Uterus (tissue), 4 donors: ENCODE results near the gene NR1H4. TPM values are rescaled to one million over a fixed set of nuclear protein-coding genes. Genes with fewer than 3 reads are reported as not detected.

ENCODE experiments used
- DNase-seq, 2 donors: peaks; one replicate each; pipeline ENCODE4 v3.0.0-alpha.2; 2019 to 2020
- H3K27ac ChIP-seq, 2 donors: fragments of 200-600 bp; sonication (generic); 1 replicate in 1 of 2; 2 replicates in 1 of 2; pipeline ENCODE4 v1.5.1; 2016 to 2018
- H3K27me3 ChIP-seq, 2 donors: fragments of 200-600 bp; sonication (generic); one replicate each; pipeline ENCODE4 v1.5.1; 2018 to 2019; ENCODE audit warnings: control low read depth in 1 of 2
- H3K36me3 ChIP-seq, 2 donors: fragments of 200-600 bp; sonication (generic); one replicate each; pipeline ENCODE4 v1.5.1; 2019; ENCODE audit warnings: control low read depth in 1 of 2
- H3K4me1 ChIP-seq, 2 donors: fragments of 200-600 bp; sonication (generic); one replicate each; pipeline ENCODE4 v1.5.1; 2018 to 2019; ENCODE audit warnings: control low read depth in 1 of 2
- H3K4me3 ChIP-seq, 2 donors: fragments of 200-600 bp; sonication (generic); 1 replicate in 1 of 2; 2 replicates in 1 of 2; pipeline ENCODE4 v1.5.1; 2018 to 2019; ENCODE audit warnings: mild to moderate bottlenecking in 1 of 2
- H3K9me3 ChIP-seq, 2 donors: fragments of 200-600 bp; sonication (generic); one replicate each; pipeline ENCODE4 v1.5.1; 2019; ENCODE audit warnings: control low read depth in 1 of 2
- POLR2A ChIP-seq, 2 donors: fragments of 450-650 bp; IDR thresholded peaks; one replicate each; pipeline ENCODE4 v1.6.1; 2016; ENCODE audit warnings: antibody characterized with exemption in 2 of 2, mild to moderate bottlenecking in 1 of 2, moderate library complexity in 1 of 2
- intact Hi-C: fragments of 100-400 bp; cut with DNase I; formaldehyde crosslinking; loops from one replicate; pipeline ENCODE4 v1.15.1; 2023; ENCODE audit warnings: low total_unique reads
- total RNA-seq, 4 donors: library from RNA; depleted of rRNA in 3 of 4; stranded (reverse); fragments of >200 nt in 3 of 4; gene quantifications; one replicate each; pipeline versions ENCODE4 v1.1.0 to v1.2.4, GENCODE V29; 2014 to 2023
- TF ChIP-seq, protein P1 (sequence below), 4 experiments: fragments of 200-600 bp in 2 of 4; fragments of 450-650 bp in 2 of 4; sonication (generic) in 2 of 4; IDR thresholded peaks; one replicate each; pipeline ENCODE4 v1.5.1; 2016 to 2019; ENCODE audit warnings: antibody characterized with exemption in 4 of 4, mild to moderate bottlenecking in 2 of 4, moderate library complexity in 1 of 4
- donor health status: DM: yes; HTN: yes; CAD: no.

Gene NR1H4
- total RNA-seq, 4 donors from 2014 or later: 0.35 TPM; not detected in 3

DNA sequence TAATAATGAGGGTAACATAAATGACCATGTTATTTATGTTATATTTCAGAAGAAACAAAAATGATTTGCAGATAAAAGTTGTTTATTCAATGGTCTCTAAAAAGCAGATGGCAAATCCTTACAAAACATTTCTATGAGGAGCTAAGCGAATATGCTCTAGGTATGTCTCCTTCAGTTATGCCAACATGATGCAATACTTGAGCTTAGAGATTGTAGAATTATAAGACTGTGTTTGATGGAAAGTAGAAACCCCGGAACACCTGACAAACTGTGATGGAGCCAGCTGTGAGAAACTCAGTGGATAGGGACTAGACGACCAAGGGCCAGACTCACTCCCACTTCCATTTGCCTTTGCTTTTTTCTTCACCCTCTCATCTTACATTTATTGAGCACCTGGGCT, 17.8 kb upstream of the NR1H4 start:
- Histone ChIP-seq H3K27me3 (no peaks in the 10 kb centered on the region), H3K9me3 (no peaks in the 10 kb centered on the region), H3K36me3 (no peaks in the 10 kb centered on the region), H3K4me3 (no peak overlapping the region), H3K27ac (no peak overlapping the region), H3K4me1 (no peaks in the 10 kb centered on the region)
- DNase-seq: no peak
- intact Hi-C loops: no loop called here
- TF ChIP-seq, protein P1, sequence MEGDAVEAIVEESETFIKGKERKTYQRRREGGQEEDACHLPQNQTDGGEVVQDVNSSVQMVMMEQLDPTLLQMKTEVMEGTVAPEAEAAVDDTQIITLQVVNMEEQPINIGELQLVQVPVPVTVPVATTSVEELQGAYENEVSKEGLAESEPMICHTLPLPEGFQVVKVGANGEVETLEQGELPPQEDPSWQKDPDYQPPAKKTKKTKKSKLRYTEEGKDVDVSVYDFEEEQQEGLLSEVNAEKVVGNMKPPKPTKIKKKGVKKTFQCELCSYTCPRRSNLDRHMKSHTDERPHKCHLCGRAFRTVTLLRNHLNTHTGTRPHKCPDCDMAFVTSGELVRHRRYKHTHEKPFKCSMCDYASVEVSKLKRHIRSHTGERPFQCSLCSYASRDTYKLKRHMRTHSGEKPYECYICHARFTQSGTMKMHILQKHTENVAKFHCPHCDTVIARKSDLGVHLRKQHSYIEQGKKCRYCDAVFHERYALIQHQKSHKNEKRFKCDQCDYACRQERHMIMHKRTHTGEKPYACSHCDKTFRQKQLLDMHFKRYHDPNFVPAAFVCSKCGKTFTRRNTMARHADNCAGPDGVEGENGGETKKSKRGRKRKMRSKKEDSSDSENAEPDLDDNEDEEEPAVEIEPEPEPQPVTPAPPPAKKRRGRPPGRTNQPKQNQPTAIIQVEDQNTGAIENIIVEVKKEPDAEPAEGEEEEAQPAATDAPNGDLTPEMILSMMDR (IDR thresholded peaks at IDR 0.05): no peak
- no peak for TF ChIP-seq POLR2A (IDR thresholded peaks at IDR 0.05)

GRCh38 chr12:100458191-100458590, 15.5 kb upstream of the NR1H4 start:
- intact Hi-C loops: no loop called here
- H3K9me3 ChIP-seq: no peaks in the 10 kb centered on the region

GRCh38 chr12:100460702-100461101, 13.0 kb upstream of the NR1H4 start:
- no peak overlapping the region for H3K27ac ChIP-seq
- H3K36me3 ChIP-seq: no peaks in the 10 kb centered on the region
- H3K4me1 ChIP-seq: no peaks in the 10 kb centered on the region
- H3K9me3 ChIP-seq: no peaks in the 10 kb centered on the region
- no peak for DNase-seq
- H3K4me3 ChIP-seq: no peak overlapping the region
- intact Hi-C loops: no loop called here
- H3K27me3 ChIP-seq: no peaks in the 10 kb centered on the region
- TF ChIP-seq, protein P1 (IDR thresholded peaks at IDR 0.05): no peak
- no peak for TF ChIP-seq POLR2A (IDR thresholded peaks at IDR 0.05)

More at GRCh38 chr12:100458191-100458590, 15.5 kb upstream of the NR1H4 start:
- Histone ChIP-seq H3K4me3 (no peak overlapping the region), H3K27me3 (no peaks in the 10 kb centered on the region), H3K36me3 (no peaks in the 10 kb centered on the region), H3K27ac (no peak overlapping the region), H3K4me1 (no peaks in the 10 kb centered on the region)
- no peak for DNase-seq
- TF ChIP-seq POLR2A (IDR thresholded peaks at IDR 0.05): no peak
- TF ChIP-seq, protein P1 (IDR thresholded peaks at IDR 0.05): no peak

GRCh38 chr12:100461330-100461973, 12.2 kb upstream of the NR1H4 start:
- TF ChIP-seq, protein P1 (IDR thresholded peaks at IDR 0.05): no peak
- no peak for TF ChIP-seq POLR2A (IDR thresholded peaks at IDR 0.05)
- Histone ChIP-seq H3K4me3 (no peak overlapping the region), H3K27me3 (no peaks in the 10 kb centered on the region), H3K4me1 (no peaks in the 10 kb centered on the region), H3K9me3 (no peaks in the 10 kb centered on the region), H3K36me3 (no peaks in the 10 kb centered on the region), H3K27ac (no peak overlapping the region)
- intact Hi-C loops: no loop called here
- no peak for DNase-seq

GRCh38 chr12:100463661-100464060, 10.0 kb upstream of the NR1H4 start:
- Histone ChIP-seq H3K4me1 (no peaks in the 10 kb centered on the region), H3K36me3 (no peaks in the 10 kb centered on the region), H3K27ac (no peak overlapping the region), H3K27me3 (no peaks in the 10 kb centered on the region), H3K9me3 (no peaks in the 10 kb centered on the region), H3K4me3 (no peak overlapping the region)
- DNase-seq: no peak
- intact Hi-C loops: no loop called here
- TF ChIP-seq, protein P1 (IDR thresholded peaks at IDR 0.05): no peak
- TF ChIP-seq POLR2A (IDR thresholded peaks at IDR 0.05): no peak
